Measurements from ENCODE around the gene TMEM170B.

TMEM170B gene

GRCh38 chr6:11626356-11626755, 88.8 kb downstream of the TMEM170B start:
- H3K4me3 ChIP-seq (ENCODE audit: control insufficient read depth, low read depth, low read length): no peak overlapping the region
- no peak for DNase-seq (ENCODE audit: low read depth)
- TF ChIP-seq CTCF (conservative IDR thresholded peaks at IDR 0.05; ENCODE audit: control insufficient read depth, insufficient read depth, low read depth, low read length): no peak

GRCh38 chr6:11628562-11628961, 91.0 kb downstream of the TMEM170B start:
- no peak overlapping the region for H3K4me3 ChIP-seq (ENCODE audit: control insufficient read depth, low read depth, low read length)
- DNase-seq (ENCODE audit: low read depth): no peak
- no peak for TF ChIP-seq CTCF (conservative IDR thresholded peaks at IDR 0.05; ENCODE audit: control insufficient read depth, insufficient read depth, low read depth, low read length)

GRCh38 chr6:11631008-11631407, 93.5 kb downstream of the TMEM170B start:
- no peak overlapping the region for H3K4me3 ChIP-seq (ENCODE audit: control insufficient read depth, low read depth, low read length)
- DNase-seq (ENCODE audit: low read depth): no peak
- TF ChIP-seq CTCF (conservative IDR thresholded peaks at IDR 0.05; ENCODE audit: control insufficient read depth, insufficient read depth, low read depth, low read length): no peak

- no peak for TF ChIP-seq CTCF (conservative IDR thresholded peaks at IDR 0.05; ENCODE audit: control insufficient read depth, insufficient read depth, low read depth, low read length)
- no peak for DNase-seq (ENCODE audit: low read depth)
- no peak overlapping the region for H3K4me3 ChIP-seq (ENCODE audit: control insufficient read depth, low read depth, low read length)
Observed at GRCh38 chr6:11631539-11631938, 94.0 kb downstream of the TMEM170B start.

GRCh38 chr6:11632231-11632630, 94.7 kb downstream of the TMEM170B start:
- H3K4me3 ChIP-seq (ENCODE audit: control insufficient read depth, low read depth, low read length): no peak overlapping the region
- no peak for DNase-seq (ENCODE audit: low read depth)
- no peak for TF ChIP-seq CTCF (conservative IDR thresholded peaks at IDR 0.05; ENCODE audit: control insufficient read depth, insufficient read depth, low read depth, low read length)

GRCh38 chr6:11632795-11633511, 95.4 kb downstream of the TMEM170B start:
- peak; percentile 16 for DNase-seq (ENCODE audit: low read depth)
- no peak for TF ChIP-seq CTCF (conservative IDR thresholded peaks at IDR 0.05; ENCODE audit: control insufficient read depth, insufficient read depth, low read depth, low read length)
- H3K4me3 ChIP-seq (ENCODE audit: control insufficient read depth, low read depth, low read length): no peak overlapping the region

Measured in fibroblast of mammary gland (primary cell).